GM23338 (cell line): ENCODE results near the gene MEI1. TPM values are rescaled to one million over a fixed set of nuclear protein-coding genes. Genes with fewer than 3 reads are reported as not detected.

Experiments
- ATAC-seq: fragments of 200-7000 bp; cut with Tn5 transposase; 3 replicates; pipeline ENCODE4 v1.9.1; 2020
- DNase-seq: peaks from one replicate; pipeline ENCODE4 v3.0.0-alpha.2; 2015; ENCODE audit warnings: low spot score
- H2AFZ ChIP-seq: fragments of 200-600 bp; sonication (generic); 2 replicates; pipeline ENCODE4 v1.8.0; 2016; ENCODE audit warnings: antibody characterized with exemption, mild to moderate bottlenecking, moderate library complexity
- H3F3A ChIP-seq: fragments of 200-600 bp; sonication (generic); replicated peaks from 2 replicates; pipeline ENCODE4 v1.8.0; 2017; ENCODE audit warnings: antibody characterized with exemption, mixed run types, low read depth
- H3K27ac ChIP-seq: fragments of 200-600 bp; sonication (generic); 2 replicates; pipeline ENCODE4 v1.6.1; 2016; ENCODE audit warnings: low read depth
- H3K27me3 ChIP-seq: fragments of 200-600 bp; sonication (generic); 2 replicates; pipeline ENCODE4 v1.8.0; 2016; ENCODE audit warnings: mild to moderate bottlenecking, mixed run types, moderate library complexity; ENCODE audit not compliant: insufficient read depth
- H3K36me3 ChIP-seq: fragments of 200-600 bp; sonication (generic); 2 replicates; pipeline ENCODE4 v1.8.0; 2016; ENCODE audit warnings: mild to moderate bottlenecking; ENCODE audit not compliant: insufficient read depth
- H3K4me1 ChIP-seq: fragments of 200-600 bp; sonication (generic); 2 replicates; pipeline ENCODE4 v1.8.0; 2016; ENCODE audit warnings: mild to moderate bottlenecking, moderate library complexity; ENCODE audit not compliant: insufficient read depth
- H3K4me2 ChIP-seq: fragments of 200-600 bp; sonication (generic); 2 replicates; pipeline ENCODE4 v1.7.1; 2017; ENCODE audit warnings: mixed run types
- H3K4me3 ChIP-seq: fragments of 200-600 bp; sonication (generic); 2 replicates; pipeline ENCODE4 v1.6.1; 2016; ENCODE audit warnings: mixed run types
- H3K79me2 ChIP-seq: fragments of 200-600 bp; sonication (generic); replicated peaks from 2 replicates; pipeline ENCODE4 v1.8.0; 2017; ENCODE audit warnings: mild to moderate bottlenecking; ENCODE audit not compliant: insufficient read depth
- H3K9me2 ChIP-seq: fragments of 200-600 bp; sonication (generic); 2 replicates; pipeline ENCODE4 v1.8.0; 2017; ENCODE audit not compliant: insufficient read depth
- H4K20me1 ChIP-seq: fragments of 200-600 bp; sonication (generic); replicated peaks from 2 replicates; pipeline ENCODE4 v1.8.0; 2017; ENCODE audit warnings: mild to moderate bottlenecking; ENCODE audit not compliant: insufficient read depth
- H3K27ac Mint-ChIP-seq: 2 replicates; pipeline ENCODE4 v1.8.0; 2020; ENCODE audit warnings: inconsistent platforms, mild to moderate bottlenecking, moderate library complexity, mixed read lengths
- H3K27me3 Mint-ChIP-seq: 3 replicates; pipeline ENCODE4 v1.8.0; 2022; ENCODE audit warnings: low read depth, mild to moderate bottlenecking, moderate library complexity, mixed read lengths, inconsistent platforms; ENCODE audit not compliant: insufficient read depth, poor library complexity
- H3K36me3 Mint-ChIP-seq: 3 replicates; pipeline ENCODE4 v1.8.0; 2021; ENCODE audit warnings: low read depth, mild to moderate bottlenecking, inconsistent platforms, moderate library complexity, mixed read lengths
- H3K4me1 Mint-ChIP-seq: 3 replicates; pipeline ENCODE4 v1.8.0; 2020; ENCODE audit warnings: mild to moderate bottlenecking, inconsistent platforms, mixed read lengths
- H3K4me3 Mint-ChIP-seq: 3 replicates; pipeline ENCODE4 v1.8.0; 2021; ENCODE audit warnings: moderate library complexity, mild to moderate bottlenecking, inconsistent platforms, mixed read lengths
- H3K9me3 Mint-ChIP-seq: 3 replicates; pipeline ENCODE4 v1.8.0; 2020; ENCODE audit warnings: moderate library complexity, mild to moderate bottlenecking, inconsistent platforms, mixed read lengths
- CREB1 ChIP-seq: fragments of 250-450 bp; sonication (Bioruptor Pico); IDR thresholded peaks from 2 replicates; pipeline ENCODE4 v1.5.0; 2020; ENCODE audit warnings: low read depth, mild to moderate bottlenecking, moderate library complexity
- EZH2 ChIP-seq: fragments of 200-600 bp; sonication (generic); IDR thresholded peaks from one replicate; pipeline ENCODE4 v1.8.0; 2017; ENCODE audit warnings: antibody characterized with exemption, mild to moderate bottlenecking, low read depth; ENCODE audit not compliant: unreplicated experiment
- JUNB ChIP-seq: IDR thresholded peaks from one replicate; pipeline ENCODE4 v1.6.1; 2016; ENCODE audit warnings: antibody characterized with exemption; ENCODE audit not compliant: unreplicated experiment
- NANOG ChIP-seq: IDR thresholded peaks from 2 replicates; pipeline ENCODE4 v1.6.1; 2016; ENCODE audit warnings: antibody characterized with exemption, borderline replicate concordance
- POLR2AphosphoS5 ChIP-seq: IDR thresholded peaks from 2 replicates; pipeline ENCODE4 v1.6.1; 2016; ENCODE audit warnings: antibody characterized with exemption, low read depth
- STAT1 ChIP-seq: IDR thresholded peaks from one replicate; pipeline ENCODE4 v1.6.1; 2016; ENCODE audit warnings: antibody characterized with exemption; ENCODE audit not compliant: unreplicated experiment
- polyA plus RNA-seq: library from polyadenylated mRNA; unstranded; fragments of >200 nt; fragmentation: Nextera tagmentation; extraction: Ambion mirVana; gene quantifications from 2 replicates; pipeline ENCODE4 v1.2.1, GENCODE V29; 2016
- total RNA-seq: library from RNA; depleted of rRNA; stranded (reverse); fragments of >200 nt; shearing (Covaris generic); gene quantifications from 2 replicates; pipeline ENCODE4 v1.2.3, GENCODE V29; 2014
- TF ChIP-seq, protein P1 (sequence below): IDR thresholded peaks from one replicate; pipeline ENCODE4 v1.6.1; 2018; ENCODE audit warnings: antibody characterized with exemption; ENCODE audit not compliant: unreplicated experiment
- TF ChIP-seq, protein P2 (sequence below), 2 experiments: fragments of 200-600 bp in 1 of 2; sonication (generic) in 1 of 2; conservative IDR thresholded peaks; 2 replicates each; pipeline versions ENCODE4 v1.5.1 to v1.6.1; 2016 to 2017; ENCODE audit warnings: antibody characterized with exemption in 2 of 2, low read depth in 2 of 2, mild to moderate bottlenecking in 2 of 2, moderate library complexity in 1 of 2
- TF ChIP-seq, protein P3 (sequence below): fragments of 250-450 bp; sonication (Bioruptor Pico); IDR thresholded peaks from 2 replicates; pipeline ENCODE4 v1.5.0; 2020; ENCODE audit warnings: mild to moderate bottlenecking, moderate library complexity

Gene MEI1
- total and polyA plus RNA-seq, 2 experiments from 2014 or later, result 0.28 to 0.87 TPM

DNA sequence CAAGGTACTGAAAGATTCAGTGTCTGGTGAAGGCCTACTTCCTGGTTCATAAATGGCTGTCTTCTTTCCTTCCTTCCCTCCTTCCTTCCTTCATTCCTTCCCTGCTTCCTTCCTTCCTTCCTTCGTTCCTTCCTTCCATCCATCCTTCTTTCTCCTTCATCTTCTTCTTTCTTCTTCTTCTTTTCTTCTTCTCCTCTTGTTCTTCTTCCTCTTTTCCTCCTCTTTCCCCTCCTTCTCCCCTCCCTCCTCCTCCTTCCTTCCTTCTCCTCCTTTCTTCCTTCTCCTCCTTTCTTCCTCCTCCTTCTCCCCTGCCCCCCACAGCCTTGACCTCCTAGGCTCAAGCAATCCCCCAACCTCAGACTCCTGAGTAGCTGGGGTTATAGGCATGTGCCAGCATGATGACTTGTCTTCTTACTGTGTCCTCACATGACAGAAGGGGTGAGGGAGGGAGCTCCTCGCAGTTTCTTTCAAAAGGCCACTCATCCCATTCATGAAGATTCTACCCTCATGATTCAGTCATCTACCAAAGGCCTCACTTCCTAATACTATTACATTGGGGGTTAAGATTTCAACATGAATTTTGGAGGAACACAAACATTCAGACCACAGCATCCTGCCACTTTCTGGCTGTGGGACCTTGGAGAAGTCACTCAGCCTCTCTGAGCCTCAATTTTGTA lies 78.6 kb downstream of the MEI1 start:
- Mint-ChIP-seq H3K27ac (no peak overlapping the region), H3K4me1 (no peaks in the 10 kb centered on the region; the same call in 2 of the 3 replicates), H3K27me3 (peaks cover 7% of the 10 kb centered on the region), H3K9me3 (no peaks in the 10 kb centered on the region), H3K4me3 (no peak overlapping the region), H3K36me3 (no peaks in the 10 kb centered on the region)
- no peak for ATAC-seq
- H3K4me2 ChIP-seq, result no peak overlapping the region
- no peak for DNase-seq
- H3K4me1 ChIP-seq, result no peaks in the 10 kb centered on the region; the same call in 1 of the 2 replicates
- no peaks in the 10 kb centered on the region for H4K20me1 ChIP-seq
- no peaks in the 10 kb centered on the region for H3K79me2 ChIP-seq
- H3K27ac ChIP-seq, result no peak overlapping the region
- H3F3A ChIP-seq, result no peaks in the 10 kb centered on the region
- H2AFZ ChIP-seq, result no peak overlapping the region
- TF ChIP-seq, protein P1, sequence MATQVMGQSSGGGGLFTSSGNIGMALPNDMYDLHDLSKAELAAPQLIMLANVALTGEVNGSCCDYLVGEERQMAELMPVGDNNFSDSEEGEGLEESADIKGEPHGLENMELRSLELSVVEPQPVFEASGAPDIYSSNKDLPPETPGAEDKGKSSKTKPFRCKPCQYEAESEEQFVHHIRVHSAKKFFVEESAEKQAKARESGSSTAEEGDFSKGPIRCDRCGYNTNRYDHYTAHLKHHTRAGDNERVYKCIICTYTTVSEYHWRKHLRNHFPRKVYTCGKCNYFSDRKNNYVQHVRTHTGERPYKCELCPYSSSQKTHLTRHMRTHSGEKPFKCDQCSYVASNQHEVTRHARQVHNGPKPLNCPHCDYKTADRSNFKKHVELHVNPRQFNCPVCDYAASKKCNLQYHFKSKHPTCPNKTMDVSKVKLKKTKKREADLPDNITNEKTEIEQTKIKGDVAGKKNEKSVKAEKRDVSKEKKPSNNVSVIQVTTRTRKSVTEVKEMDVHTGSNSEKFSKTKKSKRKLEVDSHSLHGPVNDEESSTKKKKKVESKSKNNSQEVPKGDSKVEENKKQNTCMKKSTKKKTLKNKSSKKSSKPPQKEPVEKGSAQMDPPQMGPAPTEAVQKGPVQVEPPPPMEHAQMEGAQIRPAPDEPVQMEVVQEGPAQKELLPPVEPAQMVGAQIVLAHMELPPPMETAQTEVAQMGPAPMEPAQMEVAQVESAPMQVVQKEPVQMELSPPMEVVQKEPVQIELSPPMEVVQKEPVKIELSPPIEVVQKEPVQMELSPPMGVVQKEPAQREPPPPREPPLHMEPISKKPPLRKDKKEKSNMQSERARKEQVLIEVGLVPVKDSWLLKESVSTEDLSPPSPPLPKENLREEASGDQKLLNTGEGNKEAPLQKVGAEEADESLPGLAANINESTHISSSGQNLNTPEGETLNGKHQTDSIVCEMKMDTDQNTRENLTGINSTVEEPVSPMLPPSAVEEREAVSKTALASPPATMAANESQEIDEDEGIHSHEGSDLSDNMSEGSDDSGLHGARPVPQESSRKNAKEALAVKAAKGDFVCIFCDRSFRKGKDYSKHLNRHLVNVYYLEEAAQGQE, result no peak
- no peaks in the 10 kb centered on the region for H3K36me3 ChIP-seq
- no peaks in the 10 kb centered on the region for H3K27me3 ChIP-seq
- H3K9me2 ChIP-seq, result no peaks in the 10 kb centered on the region
- H3K4me3 ChIP-seq, result no peak overlapping the region

DNA sequence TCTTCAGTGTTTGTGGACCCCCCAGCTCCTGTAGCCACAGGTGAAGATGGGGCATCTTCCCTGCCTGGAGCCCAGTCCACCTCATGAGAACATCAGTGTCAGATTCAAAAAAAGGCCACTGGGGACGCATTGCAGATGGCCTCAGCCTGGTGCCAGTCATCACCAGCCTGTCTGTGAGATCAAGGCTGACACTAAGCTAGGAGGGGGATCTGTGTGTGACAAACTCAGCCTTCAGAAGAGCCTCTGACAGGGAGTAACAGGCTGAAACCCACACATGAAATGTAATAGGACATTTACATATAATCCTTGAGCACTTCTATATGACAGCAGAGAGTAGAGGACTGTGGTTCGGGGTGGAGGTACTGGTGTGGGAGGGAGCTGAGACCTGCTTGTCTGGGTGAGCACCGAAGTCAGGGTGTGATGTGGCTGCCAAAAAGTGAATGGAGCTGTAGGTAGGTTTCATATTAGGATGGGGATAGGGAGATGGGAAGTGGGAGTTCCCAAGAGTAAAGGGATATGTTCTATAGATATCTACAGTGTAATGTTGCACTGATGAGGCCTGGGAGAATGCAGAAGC lies 80.7 kb downstream of the MEI1 start:
- Mint-ChIP-seq H3K4me1 (no peaks in the 10 kb centered on the region; the same call in 2 of the 3 replicates), H3K36me3 (no peaks in the 10 kb centered on the region), H3K27ac (no peak overlapping the region), H3K27me3 (peaks cover 6% of the 10 kb centered on the region), H3K4me3 (no peak overlapping the region), H3K9me3 (no peaks in the 10 kb centered on the region)
- TF ChIP-seq POLR2AphosphoS5 (no peak), STAT1 (no peak), CREB1 (CRISPR knock-in tag) (no peak), JUNB (no peak), NANOG (no peak), EZH2 (no peak)
- TF ChIP-seq, protein P2, sequence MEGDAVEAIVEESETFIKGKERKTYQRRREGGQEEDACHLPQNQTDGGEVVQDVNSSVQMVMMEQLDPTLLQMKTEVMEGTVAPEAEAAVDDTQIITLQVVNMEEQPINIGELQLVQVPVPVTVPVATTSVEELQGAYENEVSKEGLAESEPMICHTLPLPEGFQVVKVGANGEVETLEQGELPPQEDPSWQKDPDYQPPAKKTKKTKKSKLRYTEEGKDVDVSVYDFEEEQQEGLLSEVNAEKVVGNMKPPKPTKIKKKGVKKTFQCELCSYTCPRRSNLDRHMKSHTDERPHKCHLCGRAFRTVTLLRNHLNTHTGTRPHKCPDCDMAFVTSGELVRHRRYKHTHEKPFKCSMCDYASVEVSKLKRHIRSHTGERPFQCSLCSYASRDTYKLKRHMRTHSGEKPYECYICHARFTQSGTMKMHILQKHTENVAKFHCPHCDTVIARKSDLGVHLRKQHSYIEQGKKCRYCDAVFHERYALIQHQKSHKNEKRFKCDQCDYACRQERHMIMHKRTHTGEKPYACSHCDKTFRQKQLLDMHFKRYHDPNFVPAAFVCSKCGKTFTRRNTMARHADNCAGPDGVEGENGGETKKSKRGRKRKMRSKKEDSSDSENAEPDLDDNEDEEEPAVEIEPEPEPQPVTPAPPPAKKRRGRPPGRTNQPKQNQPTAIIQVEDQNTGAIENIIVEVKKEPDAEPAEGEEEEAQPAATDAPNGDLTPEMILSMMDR (conservative IDR thresholded peaks at IDR 0.05; ENCODE audit: low read depth in 2 of 2), result no peak
- TF ChIP-seq, protein P3, sequence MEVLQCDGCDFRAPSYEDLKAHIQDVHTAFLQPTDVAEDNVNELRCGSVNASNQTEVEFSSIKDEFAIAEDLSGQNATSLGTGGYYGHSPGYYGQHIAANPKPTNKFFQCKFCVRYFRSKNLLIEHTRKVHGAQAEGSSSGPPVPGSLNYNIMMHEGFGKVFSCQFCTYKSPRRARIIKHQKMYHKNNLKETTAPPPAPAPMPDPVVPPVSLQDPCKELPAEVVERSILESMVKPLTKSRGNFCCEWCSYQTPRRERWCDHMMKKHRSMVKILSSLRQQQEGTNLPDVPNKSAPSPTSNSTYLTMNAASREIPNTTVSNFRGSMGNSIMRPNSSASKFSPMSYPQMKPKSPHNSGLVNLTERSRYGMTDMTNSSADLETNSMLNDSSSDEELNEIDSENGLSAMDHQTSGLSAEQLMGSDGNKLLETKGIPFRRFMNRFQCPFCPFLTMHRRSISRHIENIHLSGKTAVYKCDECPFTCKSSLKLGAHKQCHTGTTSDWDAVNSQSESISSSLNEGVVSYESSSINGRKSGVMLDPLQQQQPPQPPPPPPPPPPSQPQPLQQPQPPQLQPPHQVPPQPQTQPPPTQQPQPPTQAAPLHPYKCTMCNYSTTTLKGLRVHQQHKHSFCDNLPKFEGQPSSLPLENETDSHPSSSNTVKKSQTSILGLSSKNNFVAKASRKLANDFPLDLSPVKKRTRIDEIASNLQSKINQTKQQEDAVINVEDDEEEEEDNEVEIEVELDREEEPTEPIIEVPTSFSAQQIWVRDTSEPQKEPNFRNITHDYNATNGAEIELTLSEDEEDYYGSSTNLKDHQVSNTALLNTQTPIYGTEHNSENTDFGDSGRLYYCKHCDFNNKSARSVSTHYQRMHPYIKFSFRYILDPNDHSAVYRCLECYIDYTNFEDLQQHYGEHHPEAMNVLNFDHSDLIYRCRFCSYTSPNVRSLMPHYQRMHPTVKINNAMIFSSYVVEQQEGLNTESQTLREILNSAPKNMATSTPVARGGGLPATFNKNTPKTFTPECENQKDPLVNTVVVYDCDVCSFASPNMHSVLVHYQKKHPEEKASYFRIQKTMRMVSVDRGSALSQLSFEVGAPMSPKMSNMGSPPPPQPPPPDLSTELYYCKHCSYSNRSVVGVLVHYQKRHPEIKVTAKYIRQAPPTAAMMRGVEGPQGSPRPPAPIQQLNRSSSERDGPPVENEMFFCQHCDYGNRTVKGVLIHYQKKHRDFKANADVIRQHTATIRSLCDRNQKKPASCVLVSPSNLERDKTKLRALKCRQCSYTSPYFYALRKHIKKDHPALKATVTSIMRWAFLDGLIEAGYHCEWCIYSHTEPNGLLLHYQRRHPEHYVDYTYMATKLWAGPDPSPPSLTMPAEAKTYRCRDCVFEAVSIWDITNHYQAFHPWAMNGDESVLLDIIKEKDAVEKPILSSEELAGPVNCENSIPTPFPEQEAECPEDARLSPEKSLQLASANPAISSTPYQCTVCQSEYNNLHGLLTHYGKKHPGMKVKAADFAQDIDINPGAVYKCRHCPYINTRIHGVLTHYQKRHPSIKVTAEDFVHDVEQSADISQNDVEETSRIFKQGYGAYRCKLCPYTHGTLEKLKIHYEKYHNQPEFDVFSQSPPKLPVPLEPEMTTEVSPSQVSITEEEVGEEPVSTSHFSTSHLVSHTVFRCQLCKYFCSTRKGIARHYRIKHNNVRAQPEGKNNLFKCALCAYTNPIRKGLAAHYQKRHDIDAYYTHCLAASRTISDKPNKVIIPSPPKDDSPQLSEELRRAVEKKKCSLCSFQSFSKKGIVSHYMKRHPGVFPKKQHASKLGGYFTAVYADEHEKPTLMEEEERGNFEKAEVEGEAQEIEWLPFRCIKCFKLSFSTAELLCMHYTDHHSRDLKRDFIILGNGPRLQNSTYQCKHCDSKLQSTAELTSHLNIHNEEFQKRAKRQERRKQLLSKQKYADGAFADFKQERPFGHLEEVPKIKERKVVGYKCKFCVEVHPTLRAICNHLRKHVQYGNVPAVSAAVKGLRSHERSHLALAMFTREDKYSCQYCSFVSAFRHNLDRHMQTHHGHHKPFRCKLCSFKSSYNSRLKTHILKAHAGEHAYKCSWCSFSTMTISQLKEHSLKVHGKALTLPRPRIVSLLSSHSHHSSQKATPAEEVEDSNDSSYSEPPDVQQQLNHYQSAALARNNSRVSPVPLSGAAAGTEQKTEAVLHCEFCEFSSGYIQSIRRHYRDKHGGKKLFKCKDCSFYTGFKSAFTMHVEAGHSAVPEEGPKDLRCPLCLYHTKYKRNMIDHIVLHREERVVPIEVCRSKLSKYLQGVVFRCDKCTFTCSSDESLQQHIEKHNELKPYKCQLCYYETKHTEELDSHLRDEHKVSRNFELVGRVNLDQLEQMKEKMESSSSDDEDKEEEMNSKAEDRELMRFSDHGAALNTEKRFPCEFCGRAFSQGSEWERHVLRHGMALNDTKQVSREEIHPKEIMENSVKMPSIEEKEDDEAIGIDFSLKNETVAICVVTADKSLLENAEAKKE (CRISPR knock-in tag), result no peak
- no peak overlapping the region for H3K4me3 ChIP-seq
- no peaks in the 10 kb centered on the region for H3F3A ChIP-seq
- no peaks in the 10 kb centered on the region for H3K79me2 ChIP-seq
- H3K4me2 ChIP-seq, result no peak overlapping the region
- no peak overlapping the region for H2AFZ ChIP-seq
- DNase-seq (no peak), ATAC-seq (no peak)
- no peaks in the 10 kb centered on the region; the same call in 1 of the 2 replicates for H3K4me1 ChIP-seq
- H4K20me1 ChIP-seq, result no peaks in the 10 kb centered on the region
- no peaks in the 10 kb centered on the region for H3K9me2 ChIP-seq
- H3K27me3 ChIP-seq, result no peaks in the 10 kb centered on the region
- no peak overlapping the region for H3K27ac ChIP-seq
- no peaks in the 10 kb centered on the region for H3K36me3 ChIP-seq
